ENCODE data around the gene TENM4.

Gene TENM4

DNA sequence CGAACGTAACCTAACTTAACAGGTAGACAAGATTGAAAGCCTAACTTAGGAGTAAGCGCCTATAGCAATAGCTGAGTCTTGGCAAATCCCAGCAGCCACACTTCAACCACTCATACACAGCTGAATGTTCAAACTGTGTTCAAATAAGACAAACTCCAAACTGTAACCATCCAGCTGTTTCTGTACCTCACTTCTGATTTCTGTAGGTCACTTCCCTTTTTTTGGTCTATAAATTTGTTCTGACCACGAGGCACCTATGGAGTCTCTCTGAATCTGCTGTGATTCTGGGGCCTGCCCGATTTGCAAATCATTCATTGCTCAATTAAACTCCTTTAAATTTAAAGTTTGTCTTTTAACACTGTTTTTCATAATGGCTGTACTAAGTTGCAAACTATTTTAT is 8.2 kb upstream of the TENM4 start:
- H3K4me3 ChIP-seq (ENCODE audit: low read depth, low read length): no peak overlapping the region

DNA sequence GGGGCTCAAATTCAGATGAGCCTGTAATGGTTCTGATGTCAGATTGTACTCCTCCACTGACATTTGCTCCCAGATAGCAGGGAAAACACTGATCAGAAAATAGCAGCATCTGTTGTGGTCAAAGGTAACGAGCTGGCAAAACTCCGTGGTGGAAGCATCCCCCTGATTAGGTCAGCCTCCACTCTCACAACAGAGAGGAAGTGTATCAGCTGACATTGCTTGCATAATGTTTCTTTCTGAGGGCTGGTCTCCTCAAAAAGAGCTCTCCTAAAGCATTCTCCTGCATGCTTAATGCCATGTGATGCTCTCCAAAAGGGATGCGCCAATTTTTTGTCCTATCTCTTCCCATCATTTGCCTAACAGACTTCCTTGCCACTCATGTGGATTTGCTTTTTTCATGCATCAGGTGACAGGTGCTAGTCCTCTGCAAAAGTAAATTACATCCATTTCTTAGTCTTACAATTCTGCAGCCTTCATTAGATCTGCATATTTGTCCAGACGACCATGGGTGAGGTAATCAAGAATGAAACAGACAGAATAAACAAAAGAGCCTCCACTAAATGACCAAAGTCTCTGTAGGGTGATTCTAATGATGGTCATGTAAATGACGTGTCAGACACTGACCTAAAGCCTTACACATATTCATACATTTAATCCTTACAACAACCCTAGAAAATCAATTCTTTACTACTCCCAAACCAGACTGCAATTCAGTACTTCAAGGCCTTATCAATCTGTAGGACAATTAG is 6.4 kb upstream of the TENM4 start:
- H3K4me3 ChIP-seq (ENCODE audit: low read depth, low read length): no peak overlapping the region

- no peak overlapping the region for H3K4me3 ChIP-seq (ENCODE audit: low read depth, low read length)
Measured at GRCh38 chr11:79444923-79445322, 4.1 kb upstream of the TENM4 start.

DNA sequence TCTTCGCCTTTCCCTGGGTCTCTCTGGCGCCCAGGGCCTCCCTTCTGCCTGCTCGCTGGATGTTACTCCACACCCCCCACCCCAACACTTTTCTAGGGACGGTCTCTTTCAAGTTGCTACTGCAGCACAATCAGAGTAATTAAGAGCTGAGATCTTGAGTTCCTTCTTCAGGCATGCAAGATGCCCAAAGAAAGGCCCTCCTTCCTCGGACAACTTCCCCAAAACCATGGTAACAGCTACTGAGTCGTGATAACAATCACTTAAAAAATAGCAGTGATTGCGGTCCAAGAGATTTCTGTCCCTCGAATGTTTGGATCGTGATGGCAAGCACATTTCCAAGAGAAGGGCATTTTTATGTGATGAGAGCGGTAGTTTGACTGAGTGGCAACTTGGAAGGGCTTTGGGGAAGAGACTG is 638 bp upstream of the TENM4 start:
- peak overlapping the region; percentile 61 for H3K4me3 ChIP-seq (ENCODE audit: low read depth, low read length)

DNA sequence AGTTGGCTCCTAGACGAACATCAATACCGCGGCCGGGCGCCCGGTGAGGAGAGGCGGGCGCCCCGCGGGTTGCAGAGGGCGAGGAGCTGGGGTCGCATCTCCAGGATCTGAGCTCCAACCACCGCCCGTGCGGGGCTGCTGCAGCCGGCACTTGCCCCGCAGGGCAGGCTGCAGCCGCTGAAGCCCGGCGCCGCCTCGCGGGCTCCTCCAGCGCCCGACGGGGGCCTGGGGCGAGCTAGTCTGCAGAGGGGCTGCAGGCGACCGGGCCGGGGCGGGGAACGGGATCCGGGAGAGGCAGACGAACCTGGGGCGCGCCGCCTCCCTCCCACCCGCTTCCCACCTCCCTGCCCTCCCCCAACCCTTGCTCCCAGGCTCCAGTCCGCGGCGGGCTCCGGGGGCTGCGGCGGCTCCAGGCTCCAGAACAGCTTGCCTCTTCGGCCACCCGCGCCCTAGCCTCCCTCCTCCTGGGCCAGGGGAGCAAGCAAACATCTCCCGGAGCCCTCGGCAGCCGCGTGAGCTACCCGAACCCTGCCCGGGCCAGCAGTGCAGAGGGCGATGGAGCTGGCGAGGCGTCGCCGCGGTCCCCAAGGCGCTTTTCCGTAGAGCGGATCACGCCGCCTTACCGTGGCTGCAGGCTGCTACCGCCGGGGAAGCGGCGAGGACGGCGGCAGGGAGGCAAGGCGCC is 802 bp downstream of the TENM4 start:
- H3K4me3 ChIP-seq (ENCODE audit: low read depth, low read length): peak overlapping the region; percentile 61

GRCh38 chr11:79439410-79439885 is 1.4 kb downstream of the TENM4 start:
- peak overlapping the region; percentile 61 for H3K4me3 ChIP-seq (ENCODE audit: low read depth, low read length)

GRCh38 chr11:79438631-79439409 is 2.0 kb downstream of the TENM4 start:
- H3K4me3 ChIP-seq (ENCODE audit: low read depth, low read length): peak overlapping the region; percentile 61

DNA sequence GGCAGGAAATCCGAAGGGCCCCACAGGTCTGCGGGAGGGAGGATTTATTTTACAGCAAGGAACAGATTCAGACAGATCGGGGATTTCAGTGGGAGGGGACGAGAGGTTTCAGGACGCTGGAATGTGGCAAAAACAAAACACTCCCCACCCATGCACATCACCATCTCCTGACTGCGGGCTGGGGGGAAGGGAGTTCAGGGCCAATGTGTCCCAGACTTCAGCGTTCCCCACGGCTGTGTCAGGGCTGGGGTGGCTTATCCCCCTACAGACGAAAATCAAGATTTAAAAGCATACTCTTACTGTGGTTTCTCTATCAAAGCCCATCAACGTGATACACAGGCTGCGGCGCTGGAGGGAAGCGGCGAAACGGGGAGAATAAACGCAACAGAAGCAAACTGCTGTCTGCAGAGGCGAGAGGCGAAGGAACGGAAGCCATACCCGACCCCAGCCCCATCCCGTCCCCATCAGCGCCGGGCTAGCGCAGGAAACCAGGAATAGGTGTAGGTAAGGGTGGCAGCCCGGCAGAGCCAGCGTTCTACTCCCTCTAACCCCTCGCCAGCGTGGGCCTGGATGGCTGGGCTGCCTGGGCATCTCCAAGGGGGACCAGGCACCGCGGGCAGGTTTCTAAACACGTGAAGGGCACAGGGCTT is 2.7 kb downstream of the TENM4 start:
- peak overlapping the region; percentile 34 for H3K4me3 ChIP-seq (ENCODE audit: low read depth, low read length)

DNA sequence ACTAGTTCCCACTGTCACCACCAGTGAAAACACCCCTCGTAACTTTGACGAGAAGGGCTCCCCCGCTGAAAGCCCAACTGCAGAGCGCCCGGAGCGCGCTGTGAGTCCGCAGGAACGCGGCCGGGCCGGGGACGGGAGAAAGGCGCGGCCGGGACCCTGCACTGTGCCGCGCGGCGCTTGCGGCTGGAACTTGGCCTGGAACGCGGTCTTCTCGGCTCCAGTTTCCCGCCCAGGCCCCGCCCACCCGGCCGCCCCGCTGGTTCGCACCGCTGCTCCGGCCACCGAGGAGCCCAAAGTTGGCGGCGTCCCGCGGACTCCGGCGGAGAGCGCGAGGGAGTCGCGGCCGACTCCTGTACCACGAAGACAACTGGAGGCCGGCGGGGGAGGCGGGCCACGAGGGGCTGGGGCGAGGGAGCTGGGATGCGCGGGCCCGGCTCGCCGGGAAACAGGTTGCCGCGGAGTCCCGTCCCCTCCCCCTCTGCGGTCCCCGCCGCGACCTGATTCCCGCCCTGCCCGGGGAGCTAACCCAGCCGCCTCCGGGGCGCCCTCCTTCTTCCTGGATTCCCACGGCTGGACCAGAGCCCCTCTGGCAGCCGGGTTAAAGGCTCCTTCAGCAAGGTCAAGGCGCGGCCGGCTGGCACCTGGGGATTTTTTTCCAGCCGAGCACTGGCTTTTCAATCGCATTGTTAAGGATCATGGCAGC is 3.4 kb downstream of the TENM4 start:
- H3K4me3 ChIP-seq (ENCODE audit: low read depth, low read length): peak overlapping the region; percentile 38

- H3K4me3 ChIP-seq (ENCODE audit: low read depth, low read length): peak overlapping the region; percentile 38
Measured at GRCh38 chr11:79436919-79437277, 3.9 kb downstream of the TENM4 start.

- no peak overlapping the region for H3K4me3 ChIP-seq (ENCODE audit: low read depth, low read length)
Measured at GRCh38 chr11:79434283-79434682, 6.5 kb downstream of the TENM4 start.

GRCh38 chr11:79432138-79432537 is 8.7 kb downstream of the TENM4 start:
- no peak overlapping the region for H3K4me3 ChIP-seq (ENCODE audit: low read depth, low read length)

- no peak overlapping the region for H3K4me3 ChIP-seq (ENCODE audit: low read depth, low read length)
Measured at GRCh38 chr11:79431535-79431934, 9.3 kb downstream of the TENM4 start.

DNA sequence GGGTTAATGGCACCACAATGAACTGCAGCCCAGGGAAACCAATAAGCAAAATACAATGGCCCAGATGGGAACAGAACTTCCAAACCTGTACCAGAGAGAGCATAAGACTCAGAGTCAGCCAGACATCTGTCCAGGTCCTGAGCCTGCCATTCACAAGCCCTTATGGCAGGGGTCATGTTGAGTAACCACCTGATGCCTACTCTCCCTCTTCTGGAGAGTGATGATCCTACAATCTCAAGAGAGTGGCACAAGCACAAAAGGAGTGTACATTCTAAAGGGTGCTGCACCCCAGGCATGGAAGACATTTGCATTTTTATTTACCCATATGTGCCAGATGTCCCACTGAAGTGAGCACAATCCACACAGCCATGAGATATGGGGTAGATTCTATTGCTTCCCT is 10.6 kb downstream of the TENM4 start:
- no peak overlapping the region for H3K4me3 ChIP-seq (ENCODE audit: low read depth, low read length)

DNA sequence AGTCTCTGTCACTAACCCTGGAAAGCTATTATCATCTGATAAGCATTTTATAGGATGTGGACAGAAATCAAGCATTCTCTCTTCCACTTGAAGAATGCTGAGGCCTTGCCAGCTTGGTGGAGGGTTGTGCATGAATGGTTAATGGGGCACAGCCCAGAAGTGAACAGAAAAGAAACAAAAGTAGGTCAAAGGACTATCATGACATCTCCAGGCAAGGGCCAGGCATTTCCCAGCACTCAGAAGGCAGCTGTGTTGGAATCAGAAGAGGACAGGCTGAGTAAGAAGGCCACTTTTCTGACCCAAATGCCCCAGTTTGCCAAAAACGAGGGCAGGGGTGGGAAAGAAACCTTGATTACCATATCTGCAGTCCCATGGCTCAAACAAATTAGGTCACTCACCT is 12.4 kb downstream of the TENM4 start:
- H3K4me3 ChIP-seq (ENCODE audit: low read depth, low read length): no peak overlapping the region

DNA sequence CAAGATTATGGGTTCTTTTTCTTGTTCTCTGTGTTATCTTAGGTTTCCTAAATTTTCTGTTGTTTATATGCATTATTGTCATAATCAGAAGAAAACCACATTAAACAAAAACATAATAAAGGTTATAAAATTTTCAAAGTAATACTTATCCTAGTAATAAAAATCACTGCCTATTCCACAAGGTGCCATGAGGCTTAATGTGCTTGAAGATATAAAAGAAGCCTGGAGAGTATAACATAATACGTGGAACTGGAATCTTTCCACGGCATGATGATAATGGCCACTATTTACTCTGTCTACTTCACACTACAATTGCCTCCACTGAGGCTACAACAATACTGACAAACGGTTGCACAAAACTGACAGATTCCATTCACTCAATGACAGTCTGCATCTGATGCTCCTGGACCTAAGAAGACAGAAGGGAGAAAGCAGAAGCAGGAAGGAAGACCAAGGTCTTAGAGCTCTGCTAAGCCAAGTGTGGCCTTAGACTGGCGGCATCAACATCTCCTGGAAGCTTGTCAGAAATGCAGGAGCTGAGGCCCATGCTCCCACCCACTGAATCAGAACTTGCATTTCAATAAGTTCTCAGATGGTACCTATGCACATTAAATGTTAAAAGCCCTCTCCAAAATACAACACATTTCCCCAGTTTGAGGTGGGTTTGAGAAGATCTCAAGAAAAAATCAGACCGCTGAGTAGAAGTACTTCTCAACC is 13.1 kb downstream of the TENM4 start:
- no peak overlapping the region for H3K4me3 ChIP-seq (ENCODE audit: low read depth, low read length)

GRCh38 chr11:79427126-79427525 is 13.7 kb downstream of the TENM4 start:
- no peak overlapping the region for H3K4me3 ChIP-seq (ENCODE audit: low read depth, low read length)

- H3K4me3 ChIP-seq (ENCODE audit: low read depth, low read length): no peak overlapping the region
Measured at GRCh38 chr11:79425463-79425862, 15.4 kb downstream of the TENM4 start.

GRCh38 chr11:79423736-79424135 is 17.1 kb downstream of the TENM4 start:
- H3K4me3 ChIP-seq (ENCODE audit: low read depth, low read length): no peak overlapping the region

DNA sequence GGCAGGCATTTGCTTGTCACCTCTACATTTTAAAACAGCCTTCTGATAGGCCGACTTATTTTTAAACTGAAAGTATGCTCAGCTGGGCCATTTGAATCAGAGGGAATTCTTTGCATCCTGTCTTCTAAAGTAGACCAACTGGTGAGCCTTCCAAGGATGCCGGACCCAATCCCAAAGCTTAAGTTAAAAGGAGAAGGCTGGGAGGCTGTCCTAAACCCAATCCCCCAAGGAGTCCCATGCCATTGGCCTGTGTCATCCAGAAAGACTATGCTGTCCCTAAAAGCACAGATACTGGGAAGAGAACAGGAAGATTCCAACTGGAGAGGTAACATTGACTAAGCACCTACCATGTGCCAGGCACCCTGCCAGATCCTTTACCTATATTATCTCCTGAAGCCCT is 18.0 kb downstream of the TENM4 start:
- no peak overlapping the region for H3K4me3 ChIP-seq (ENCODE audit: low read depth, low read length)
